ENCODE results near the gene TMEM41A.
A peak's percentile ranks its signal among the peaks of the same experiment; 100 is the strongest.

TMEM41A gene

GRCh38 chr3:185498503-185499396 lies at the start of gene TMEM41A:
TMEM41A (minus strand) TSS chr3:185499035; CDS start chr3:185498961, 74 bp downstream.
- DNase-seq = peak; percentile 88 to 91

- no peak for DNase-seq
Observed at GRCh38 chr3:185540695-185541094, 41.9 kb upstream of the TMEM41A start.

- DNase-seq = no peak
Observed at GRCh38 chr3:185539934-185540333, 41.1 kb upstream of the TMEM41A start.

- peak; percentile 94 to 95 for DNase-seq
Observed at GRCh38 chr3:185537369-185537970, 38.6 kb upstream of the TMEM41A start.

- no peak for DNase-seq
Observed at GRCh38 chr3:185534511-185534910, 35.7 kb upstream of the TMEM41A start.

- no peak for DNase-seq
Observed at GRCh38 chr3:185532901-185533300, 34.1 kb upstream of the TMEM41A start.

GRCh38 chr3:185530856-185531255 lies 32.0 kb upstream of the TMEM41A start:
- DNase-seq = no peak

- DNase-seq = no peak
Observed at GRCh38 chr3:185528532-185528931, 29.7 kb upstream of the TMEM41A start.

- no peak for DNase-seq
Observed at GRCh38 chr3:185527364-185527763, 28.5 kb upstream of the TMEM41A start.

- no peak for DNase-seq
Observed at GRCh38 chr3:185526349-185526951, 27.6 kb upstream of the TMEM41A start.

- DNase-seq = no peak
Observed at GRCh38 chr3:185521349-185522138, 22.7 kb upstream of the TMEM41A start.

- no peak for DNase-seq
Observed at GRCh38 chr3:185519021-185519420, 20.2 kb upstream of the TMEM41A start.

GRCh38 chr3:185517387-185518130 lies 18.7 kb upstream of the TMEM41A start:
- DNase-seq = no peak

GRCh38 chr3:185511711-185512110 lies 12.9 kb upstream of the TMEM41A start:
- no peak for DNase-seq

GRCh38 chr3:185508335-185508991 lies 9.6 kb upstream of the TMEM41A start:
- DNase-seq = no peak

- DNase-seq = no peak
Observed at GRCh38 chr3:185507883-185508282, 9.0 kb upstream of the TMEM41A start.

GRCh38 chr3:185504636-185505035 lies 5.8 kb upstream of the TMEM41A start:
- no peak for DNase-seq

- no peak for DNase-seq
Observed at GRCh38 chr3:185503521-185503920, 4.7 kb upstream of the TMEM41A start.

- DNase-seq = no peak
Observed at GRCh38 chr3:185502987-185503386, 4.2 kb upstream of the TMEM41A start.

- no peak for DNase-seq
Observed at GRCh38 chr3:185490241-185490640, 8.6 kb downstream of the TMEM41A start.

GRCh38 chr3:185489462-185489861 lies 9.4 kb downstream of the TMEM41A start:
- no peak for DNase-seq

- DNase-seq = no peak
Observed at GRCh38 chr3:185488465-185488864, 10.4 kb downstream of the TMEM41A start.
